Aorta (tissue), 5 donors: Measurements from ENCODE around the gene PCDHB16. TPM values are rescaled to one million over a fixed set of nuclear protein-coding genes. Genes with fewer than 3 reads are reported as not detected.
A peak's percentile ranks its signal among the peaks of the same experiment; 100 is the strongest.
"Not testable (repeated sequence)": the region's sequence is repeated elsewhere in the genome, so short reads cannot be mapped to it uniquely, and the experiment has no call there.

Experiments used
- ATAC-seq: fragments of 200-7000 bp; cut with Tn5 transposase; one replicate; pipeline ENCODE4 v1.9.1; 2022; ENCODE audit warnings: moderate library complexity; ENCODE audit not compliant: low FRiP score
- DNase-seq, 2 donors: peaks; one replicate each; pipeline ENCODE4 v3.0.0-alpha.2; 2020
- H3K27ac ChIP-seq, 2 donors: one replicate each; pipeline ENCODE4 v1.5.1; 2013; ENCODE audit warnings: low read length in 2 of 2, mild to moderate bottlenecking in 2 of 2, moderate library complexity in 2 of 2, control low read depth in 1 of 2, inconsistent platforms in 1 of 2, low read depth in 1 of 2
- H3K27me3 ChIP-seq, 2 donors: one replicate each; pipeline ENCODE4 v1.6.1; 2013; ENCODE audit warnings: control low read depth in 1 of 2, low read length in 1 of 2, mild to moderate bottlenecking in 1 of 2, moderate library complexity in 1 of 2; ENCODE audit not compliant: insufficient read depth in 2 of 2, control insufficient read depth in 1 of 2
- H3K36me3 ChIP-seq, 2 donors: one replicate each; pipeline ENCODE4 v1.6.1; 2013; ENCODE audit warnings: control low read depth in 1 of 2, low read length in 1 of 2, mild to moderate bottlenecking in 1 of 2; ENCODE audit not compliant: insufficient read depth in 2 of 2, control insufficient read depth in 1 of 2
- H3K4me1 ChIP-seq, 2 donors: one replicate each; pipeline ENCODE4 v1.6.1; 2013; ENCODE audit warnings: low read length in 2 of 2, control low read depth in 1 of 2, mild to moderate bottlenecking in 1 of 2, moderate library complexity in 1 of 2; ENCODE audit not compliant: insufficient read depth in 2 of 2, control insufficient read depth in 1 of 2
- H3K4me3 ChIP-seq, 2 donors: one replicate each; pipeline ENCODE4 v1.5.1; 2013; ENCODE audit warnings: low read length in 2 of 2, control low read depth in 1 of 2, mild to moderate bottlenecking in 1 of 2
- H3K9me3 ChIP-seq: one replicate; pipeline ENCODE4 v1.6.1; 2013; ENCODE audit warnings: mild to moderate bottlenecking, low read length; ENCODE audit not compliant: control insufficient read depth
- WGBS, 2 donors: extraction: QIAGEN DNeasy Blood & Tissue Kit; methylation state at CpG; one replicate each; pipeline ENCODE4 v1.1.7; 2013; 5-methylcytosine and 5-hydroxymethylcytosine counted together
- intact Hi-C, 2 donors: fragments of 100-400 bp; cut with DNase I; formaldehyde crosslinking; loops; one replicate each; pipeline versions ENCODE4 v1.14.2 to v1.15.0; 2022
- polyA plus RNA-seq, 2 donors: library from polyadenylated mRNA; stranded (reverse); fragments of 200-250 nt; gene quantifications; one replicate each; pipeline ENCODE4 v1.2.3, GENCODE V29; 2013
- total RNA-seq, 2 donors: library from RNA; stranded (reverse); fragmentation: NEBNext Ultra II Directional; extraction: Animal tissue kit (Norgen Biotek cat#: 25700); gene quantifications; one replicate each; pipeline ENCODE4 v1.2.1, GENCODE V29; 2021
- donor health status: healthy with polysubstance abuse.
- donor health status: Bipolar disorder and iron deficiency.
- donor health status: DM: no; HTN: no; CAD: no.
- donor health status: DM: no; HTN: no; CAD: no.
- donor health status: DM: yes; HTN: yes; CAD: no.

The PCDHB16 gene
- total and polyA plus RNA-seq, 4 donors, result 0.63 to 7.4 (median 5.0) TPM

- ATAC-seq, H3K4me1 ChIP-seq, DNase-seq, H3K27ac ChIP-seq, H3K36me3 ChIP-seq, H3K27me3 ChIP-seq, intact Hi-C loops, H3K4me3 ChIP-seq: not testable (repeated sequence)
- H3K9me3 ChIP-seq, result peaks cover 15% of the 10 kb centered on the region
- WGBS, 2 donors, result 18 to 26% methylated on average over 19 to 26 of the region's 27 CpGs
Observed at GRCh38 chr5:141210849-141211248, 28.7 kb downstream of the PCDHB16 start.

GRCh38 chr5:141213656-141214339, 31.6 kb downstream of the PCDHB16 start, which contains the start of gene PCDHB13:
Gene PCDHB13, plus strand, starts transcription at chr5:141213919. Its CDS starts 205 bp downstream, at chr5:141214124.
- H3K4me3 ChIP-seq, intact Hi-C loops, ATAC-seq, H3K4me1 ChIP-seq, H3K27ac ChIP-seq, H3K27me3 ChIP-seq, DNase-seq, H3K36me3 ChIP-seq: not testable (repeated sequence)
- H3K9me3 ChIP-seq, result peaks cover 20% of the 10 kb centered on the region
- 8 to 10% methylated on average over 11 to 15 of the region's 18 CpGs for whole genome bisulfite sequencing, 2 donors

- H3K36me3 ChIP-seq, DNase-seq, H3K4me3 ChIP-seq, H3K4me1 ChIP-seq, H3K27me3 ChIP-seq, intact Hi-C loops, H3K27ac ChIP-seq: not testable (repeated sequence)
- H3K9me3 ChIP-seq, result peaks cover 19% of the 10 kb centered on the region
- peak; percentile 7 for ATAC-seq
- WGBS, 2 donors, result 50 to 52% methylated on average over 9 to 11 of the region's 12 CpGs
Observed at GRCh38 chr5:141214583-141214982, 32.4 kb downstream of the PCDHB16 start.

GRCh38 chr5:141215504-141215903, 33.3 kb downstream of the PCDHB16 start:
- 26 to 29% methylated on average over 27 to 37 of the region's 40 CpGs for WGBS, 2 donors
- H3K4me3 ChIP-seq, H3K4me1 ChIP-seq, DNase-seq, H3K27me3 ChIP-seq, H3K36me3 ChIP-seq, ATAC-seq, H3K27ac ChIP-seq, intact Hi-C loops: not testable (repeated sequence)
- peaks cover 14% of the 10 kb centered on the region for H3K9me3 ChIP-seq

GRCh38 chr5:141216035-141216434, 33.8 kb downstream of the PCDHB16 start:
- H3K36me3 ChIP-seq, ATAC-seq, H3K4me1 ChIP-seq, intact Hi-C loops, H3K27ac ChIP-seq, H3K4me3 ChIP-seq, DNase-seq, H3K27me3 ChIP-seq: not testable (repeated sequence)
- H3K9me3 ChIP-seq, result peaks cover 14% of the 10 kb centered on the region
- 27 to 30% methylated on average over 9 to 23 of the region's 26 CpGs for WGBS, 2 donors

GRCh38 chr5:141223112-141223783, 41.1 kb downstream of the PCDHB16 start, which contains the start of gene PCDHB14:
Gene PCDHB14, plus strand, starts transcription at chr5:141223343. Its CDS starts 163 bp downstream, at chr5:141223506.
- intact Hi-C loops, result no loop called here
- DNase-seq (no peak), ATAC-seq (no peak)
- H3K4me3 ChIP-seq, result peak within 1 kb of the TSS in 1 of 2 donors; percentile 26
- H3K4me1 ChIP-seq, result no peaks in the 10 kb centered on the region
- H3K36me3 ChIP-seq, result peaks cover 3% of the 10 kb centered on the region in 2 donors
- no peaks in the 10 kb centered on the region for H3K27me3 ChIP-seq
- peaks cover 23% of the 10 kb centered on the region for H3K9me3 ChIP-seq
- 18% methylated on average over 15 of the region's 15 CpGs for WGBS, 2 donors
- H3K27ac ChIP-seq, result no peak within 1 kb of the TSS

GRCh38 chr5:141224844-141225243, 42.7 kb downstream of the PCDHB16 start:
- intact Hi-C loops, H3K27me3 ChIP-seq, ATAC-seq, DNase-seq, H3K36me3 ChIP-seq, H3K27ac ChIP-seq, H3K4me1 ChIP-seq, H3K4me3 ChIP-seq: not testable (repeated sequence)
- H3K9me3 ChIP-seq, result peaks cover 21% of the 10 kb centered on the region
- WGBS, 2 donors, result 14 to 19% methylated on average over 26 to 35 of the region's 40 CpGs

- peaks cover 21% of the 10 kb centered on the region for H3K9me3 ChIP-seq
- H3K27me3 ChIP-seq, ATAC-seq, H3K4me1 ChIP-seq, DNase-seq, H3K4me3 ChIP-seq, H3K36me3 ChIP-seq, H3K27ac ChIP-seq, intact Hi-C loops: not testable (repeated sequence)
- WGBS, 2 donors, result 23 to 26% methylated on average over 22 to 30 of the region's 30 CpGs
Observed at GRCh38 chr5:141225421-141225820, 43.2 kb downstream of the PCDHB16 start.
